ENCODE data around the gene BLM. TPM values are rescaled to one million over a fixed set of nuclear protein-coding genes. Genes with fewer than 3 reads are reported as not detected.
"Not testable (repeated sequence)": the region's sequence is repeated elsewhere in the genome, so short reads cannot be mapped to it uniquely, and the experiment has no call there.

The BLM gene
- total RNA-seq, 1 experiment from 2014 or later: 41.3 TPM

DNA sequence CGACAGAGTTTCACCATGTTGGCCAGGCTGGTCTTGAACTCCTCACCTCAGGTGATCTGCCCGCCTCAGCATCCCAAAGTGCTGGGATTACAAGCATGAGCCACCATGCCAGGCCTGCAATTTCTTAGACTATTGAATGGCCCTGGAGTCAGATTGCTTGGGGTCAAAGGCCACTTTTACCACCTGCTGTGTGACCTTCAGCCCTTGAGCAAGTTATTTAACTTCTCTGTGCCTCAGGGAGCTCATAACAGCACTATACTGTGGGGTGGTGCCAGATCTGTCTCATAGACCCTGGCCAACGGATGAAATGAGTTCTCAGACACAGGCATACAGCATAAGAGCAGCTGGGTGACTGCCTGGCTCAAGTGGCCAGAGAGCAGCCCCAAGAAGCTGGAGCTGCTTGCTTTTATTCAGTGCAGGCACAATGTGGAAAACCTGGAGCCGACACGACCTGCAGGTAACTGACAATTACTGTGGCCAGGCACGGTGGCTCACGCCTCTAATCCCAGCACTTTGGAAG, 106.4 kb downstream of the BLM start:
- H3K4me3 Mint-ChIP-seq: no peak overlapping the region
- no CpG with 5 or more reads among the region's 7 CpGs for WGBS (ENCODE audit: extremely low coverage, insufficient read length, low lambda C conversion rate)
- no peaks in the 10 kb centered on the region for H4K20me1 ChIP-seq (ENCODE audit: control insufficient read depth, insufficient read depth, insufficient read length)

DNA sequence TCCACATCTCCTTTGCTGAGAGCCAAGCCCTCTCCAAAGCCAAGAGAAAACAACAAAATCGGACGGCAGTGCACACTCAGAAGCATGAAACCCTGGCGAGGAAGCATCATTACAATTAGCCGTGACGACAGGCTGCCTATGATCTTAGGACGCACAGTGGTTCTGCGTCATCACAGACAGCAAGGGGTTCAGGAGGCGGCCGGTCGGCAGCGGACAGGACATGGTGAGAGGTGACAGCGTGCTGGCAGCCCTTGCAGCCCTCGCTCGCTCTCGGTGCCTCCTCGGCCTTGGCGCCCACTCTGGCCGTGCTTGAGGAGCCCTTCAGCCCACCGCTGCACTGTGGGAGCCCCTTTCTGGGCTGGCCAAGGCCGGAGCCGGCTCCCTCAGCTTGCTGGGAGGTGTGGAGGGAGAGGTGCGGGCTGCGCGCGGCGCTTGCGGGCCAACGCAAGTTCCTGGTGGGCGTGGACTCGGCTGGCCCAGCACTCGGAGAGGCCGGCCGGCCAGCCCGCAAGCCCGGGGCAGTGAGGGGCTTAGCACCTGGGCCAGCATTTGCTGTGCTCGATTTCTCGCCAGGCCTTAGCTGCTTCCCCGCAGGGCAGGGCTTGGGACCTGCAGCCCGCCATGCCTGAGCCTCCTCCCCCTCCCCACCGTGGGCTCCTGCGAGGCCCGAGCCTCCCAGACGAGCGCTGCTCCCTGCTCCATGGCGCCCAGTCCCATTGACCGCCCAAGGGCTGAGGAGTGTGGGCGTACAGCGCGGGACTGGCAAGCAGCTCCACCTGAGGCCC, 108.2 kb downstream of the BLM start:
- H2BK15ac ChIP-seq (ENCODE audit: low read depth, low read length); H3K27ac ChIP-seq (ENCODE audit: insufficient read length, low read depth, low read length); H3K79me2 ChIP-seq (ENCODE audit: insufficient read depth, low read length); H3K23ac ChIP-seq (ENCODE audit: insufficient read length, low read depth, low read length); H4K8ac ChIP-seq (replicated peaks; ENCODE audit: insufficient read length, low read depth, low read length); H3K18ac ChIP-seq (ENCODE audit: insufficient read length, low read depth, low read length); H3K9ac ChIP-seq (ENCODE audit: extremely low read depth, insufficient read length, low read length); H3K4me1 ChIP-seq (ENCODE audit: insufficient read depth, low read length); H3K27me3 ChIP-seq (ENCODE audit: insufficient read depth, low read length); H3K4ac ChIP-seq (ENCODE audit: low read depth, low read length); H3T11ph ChIP-seq (ENCODE audit: low read length); DNase-seq; H2BK120ac ChIP-seq (ENCODE audit: low read depth, low read length, poor library complexity, severe bottlenecking); H3K23me2 ChIP-seq (ENCODE audit: insufficient read length, low read depth, low read length, poor library complexity, severe bottlenecking); H3K9me3 Mint-ChIP-seq; H3K79me1 ChIP-seq (ENCODE audit: insufficient read depth, low read depth, low read length, poor library complexity, severe bottlenecking); H2AFZ ChIP-seq (ENCODE audit: low read length); H2BK5ac ChIP-seq (ENCODE audit: insufficient read length, low read length); H3K4me2 ChIP-seq (ENCODE audit: insufficient read depth, insufficient read length, low read length); H4K20me1 ChIP-seq (ENCODE audit: control insufficient read depth, insufficient read depth, insufficient read length); H3K56ac ChIP-seq (ENCODE audit: insufficient read length, low read depth, low read length); H3K9me3 ChIP-seq (ENCODE audit: control insufficient read depth, low read depth, low read length); H3K36me3 Mint-ChIP-seq (ENCODE audit: insufficient read depth in 1 of 3, low read depth in 3 of 3); H3K4me3 Mint-ChIP-seq; H4K5ac ChIP-seq (ENCODE audit: insufficient read length, low read depth, low read length); H2BK20ac ChIP-seq (ENCODE audit: low read depth, low read length, poor library complexity, severe bottlenecking); H2AK5ac ChIP-seq (ENCODE audit: insufficient read length, low read length); H3K27me3 Mint-ChIP-seq (ENCODE audit: low read depth); H2BK12ac ChIP-seq (ENCODE audit: insufficient read length, low read depth, low read length); H4K91ac ChIP-seq (ENCODE audit: insufficient read length, low read depth, low read length); H3K14ac ChIP-seq (ENCODE audit: insufficient read depth, low read length): not testable (repeated sequence)
- peaks cover 10 to 16% of the 10 kb centered on the region in 2 experiments for H3K4me1 Mint-ChIP-seq
- WGBS (ENCODE audit: extremely low coverage, insufficient read length, low lambda C conversion rate): no CpG with 5 or more reads among the region's 49 CpGs
- peak overlapping the region in 1 of 3 experiments; percentile 24; a peak in 1 of 7 replicates for H3K27ac Mint-ChIP-seq

More for the DNA sequence above, 106.4 kb downstream of the BLM start:
- H3K9ac ChIP-seq (ENCODE audit: extremely low read depth, insufficient read length, low read length): no peak overlapping the region
- no peaks in the 10 kb centered on the region for H3K23me2 ChIP-seq (ENCODE audit: insufficient read length, low read depth, low read length, poor library complexity, severe bottlenecking)
- H3K4me1 ChIP-seq (ENCODE audit: insufficient read depth, low read length): no peaks in the 10 kb centered on the region
- H3K79me1 ChIP-seq (ENCODE audit: insufficient read depth, low read depth, low read length, poor library complexity, severe bottlenecking): no peaks in the 10 kb centered on the region
- no peak overlapping the region for H2BK12ac ChIP-seq (ENCODE audit: insufficient read length, low read depth, low read length)
- no peaks in the 10 kb centered on the region for H3K27me3 ChIP-seq (ENCODE audit: insufficient read depth, low read length)
- no peaks in the 10 kb centered on the region; the same call in 1 of the 2 replicates for H3K27me3 Mint-ChIP-seq (ENCODE audit: low read depth)
- H2AFZ ChIP-seq (ENCODE audit: low read length): no peak overlapping the region
- no peak overlapping the region for H2AK5ac ChIP-seq (ENCODE audit: insufficient read length, low read length)
- no peak overlapping the region for H2BK20ac ChIP-seq (ENCODE audit: low read depth, low read length, poor library complexity, severe bottlenecking)
- H2BK120ac ChIP-seq (ENCODE audit: low read depth, low read length, poor library complexity, severe bottlenecking): no peak overlapping the region
- no peaks in the 10 kb centered on the region; a peak in 1 of 7 replicates for H3K36me3 Mint-ChIP-seq (ENCODE audit: insufficient read depth in 1 of 3, low read depth in 3 of 3)
- H3K27ac ChIP-seq (ENCODE audit: insufficient read length, low read depth, low read length): no peak overlapping the region
- no peak overlapping the region for H3K4ac ChIP-seq (ENCODE audit: low read depth, low read length)
- H2BK15ac ChIP-seq (ENCODE audit: low read depth, low read length): no peak overlapping the region
- TF ChIP-seq, protein P1, sequence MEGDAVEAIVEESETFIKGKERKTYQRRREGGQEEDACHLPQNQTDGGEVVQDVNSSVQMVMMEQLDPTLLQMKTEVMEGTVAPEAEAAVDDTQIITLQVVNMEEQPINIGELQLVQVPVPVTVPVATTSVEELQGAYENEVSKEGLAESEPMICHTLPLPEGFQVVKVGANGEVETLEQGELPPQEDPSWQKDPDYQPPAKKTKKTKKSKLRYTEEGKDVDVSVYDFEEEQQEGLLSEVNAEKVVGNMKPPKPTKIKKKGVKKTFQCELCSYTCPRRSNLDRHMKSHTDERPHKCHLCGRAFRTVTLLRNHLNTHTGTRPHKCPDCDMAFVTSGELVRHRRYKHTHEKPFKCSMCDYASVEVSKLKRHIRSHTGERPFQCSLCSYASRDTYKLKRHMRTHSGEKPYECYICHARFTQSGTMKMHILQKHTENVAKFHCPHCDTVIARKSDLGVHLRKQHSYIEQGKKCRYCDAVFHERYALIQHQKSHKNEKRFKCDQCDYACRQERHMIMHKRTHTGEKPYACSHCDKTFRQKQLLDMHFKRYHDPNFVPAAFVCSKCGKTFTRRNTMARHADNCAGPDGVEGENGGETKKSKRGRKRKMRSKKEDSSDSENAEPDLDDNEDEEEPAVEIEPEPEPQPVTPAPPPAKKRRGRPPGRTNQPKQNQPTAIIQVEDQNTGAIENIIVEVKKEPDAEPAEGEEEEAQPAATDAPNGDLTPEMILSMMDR (conservative IDR thresholded peaks at IDR 0.05): no peak
- no peak for DNase-seq
- no peak overlapping the region for H3T11ph ChIP-seq (ENCODE audit: low read length)
- no peak overlapping the region for H4K91ac ChIP-seq (ENCODE audit: insufficient read length, low read depth, low read length)
- no peaks in the 10 kb centered on the region for H3K9me3 Mint-ChIP-seq
- no peak overlapping the region for H3K18ac ChIP-seq (ENCODE audit: insufficient read length, low read depth, low read length)
- peaks cover 8 to 13% of the 10 kb centered on the region in 2 experiments for H3K4me1 Mint-ChIP-seq
- H3K56ac ChIP-seq (ENCODE audit: insufficient read length, low read depth, low read length): no peak overlapping the region
- H4K5ac ChIP-seq (ENCODE audit: insufficient read length, low read depth, low read length): no peak overlapping the region
- no peak overlapping the region for H3K14ac ChIP-seq (ENCODE audit: insufficient read depth, low read length)
- no peak overlapping the region for H3K27ac Mint-ChIP-seq
- no peak overlapping the region for H2BK5ac ChIP-seq (ENCODE audit: insufficient read length, low read length)
- H3K79me2 ChIP-seq (ENCODE audit: insufficient read depth, low read length): no peaks in the 10 kb centered on the region
- H3K23ac ChIP-seq (ENCODE audit: insufficient read length, low read depth, low read length): no peak overlapping the region
- H3K9me3 ChIP-seq (ENCODE audit: control insufficient read depth, low read depth, low read length): no peaks in the 10 kb centered on the region
- no peak overlapping the region for H4K8ac ChIP-seq (replicated peaks; ENCODE audit: insufficient read length, low read depth, low read length)
- no peak overlapping the region for H3K4me2 ChIP-seq (ENCODE audit: insufficient read depth, insufficient read length, low read length)

Data from H9 (cell line).